K562 (cell line): Measurements from ENCODE around the gene ZNF598. TPM values are rescaled to one million over a fixed set of nuclear protein-coding genes. Genes with fewer than 3 reads are reported as not detected.
A peak's percentile ranks its signal among the peaks of the same experiment; 100 is the strongest.

Experiments
- ATAC-seq: fragments of 200-7000 bp; cut with Tn5 transposase; 3 replicates; pipeline ENCODE4 v1.9.1; 2020; ENCODE audit warnings: moderate library complexity
- BruUV-seq: library from RNA; stranded (reverse); fragments of 400-500 nt; replicated peaks from 2 replicates; lab custom pipeline; 2021; lab: Mats Ljungman, UMichigan
- CTCF ChIA-PET: fragments of 300-600 bp; formaldehyde crosslinking; extraction: SDS; loops from one replicate; lab custom pipeline; 2021; ENCODE audit warnings: low intra/inter-chr PET ratio; lab: Yijun Ruan, JAX
- POLR2A ChIA-PET: fragments of 300-600, 350-650 bp; sonication (Branson Sonifier 250); formaldehyde crosslinking; extraction: SDS; loops from one replicate; lab custom pipeline; 2021; ENCODE audit warnings: antibody characterized with exemption, inconsistent platforms; lab: Yijun Ruan, JAX
- DNase-seq, 4 experiments: peaks; one replicate each; pipeline versions ENCODE4 v3.0.0 to v3.0.0-alpha.2; 2011 to 2018; ENCODE audit warnings: low spot score in 3 of 4, mixed read lengths in 3 of 4; ENCODE audit errors: extremely low read depth in 1 of 4
- FAIRE-seq: peaks from 2 replicates; lab custom pipeline; 2011; peaks lifted over from hg19 to GRCh38; lab: Jason Lieb, UNC
- H2AFZ ChIP-seq: 2 replicates; pipeline ENCODE4 v1.6.0; 2011; ENCODE audit warnings: low read depth, low read length, control low read depth, inconsistent platforms
- H3K27ac ChIP-seq: fragments of 200-600 bp; 3 replicates; pipeline ENCODE4 v1.8.0; 2011; ENCODE audit warnings: low read depth, mild to moderate bottlenecking, control low read depth, inconsistent platforms, low read length, moderate library complexity, mixed read lengths; ENCODE audit errors: extremely low read depth
- H3K27me3 ChIP-seq, 2 experiments: fragments of 300-600 bp in 1 of 2; 2 replicates in 1 of 2; 3 replicates in 1 of 2; pipeline versions ENCODE4 v1.6.0 to v1.8.0; 2011; ENCODE audit warnings: inconsistent platforms in 2 of 2, low read length in 2 of 2, mild to moderate bottlenecking in 1 of 2, mixed read lengths in 1 of 2, moderate library complexity in 1 of 2; ENCODE audit not compliant: control insufficient read depth in 2 of 2, insufficient read depth in 2 of 2
- H3K36me3 ChIP-seq: fragments of 300-600 bp; 3 replicates; pipeline ENCODE4 v1.8.0; 2011; ENCODE audit warnings: mild to moderate bottlenecking, low read length, inconsistent platforms; ENCODE audit not compliant: control insufficient read depth, insufficient read depth
- H3K4me1 ChIP-seq, 2 experiments: fragments of 200-600 bp in 1 of 2; replicated peaks in 1 of 2; 2 replicates in 1 of 2; 3 replicates in 1 of 2; pipeline versions ENCODE4 v1.5.1 to v1.8.0; 2011; ENCODE audit warnings: inconsistent platforms in 2 of 2, low read length in 2 of 2, mild to moderate bottlenecking in 1 of 2, mixed read lengths in 1 of 2, moderate library complexity in 1 of 2; ENCODE audit not compliant: control insufficient read depth in 2 of 2, insufficient read depth in 2 of 2
- H3K4me2 ChIP-seq: 2 replicates; pipeline ENCODE4 v1.6.1; 2011; ENCODE audit warnings: low read length, control low read depth, inconsistent platforms, mixed read lengths; ENCODE audit not compliant: insufficient read depth
- H3K4me3 ChIP-seq: fragments of 200-600 bp; sonication (generic), shearing (Covaris generic); 2 replicates; pipeline ENCODE4 v1.5.1; 2016; ENCODE audit warnings: control low read depth, inconsistent platforms
- H3K79me2 ChIP-seq: fragments of 200-600 bp; 3 replicates; pipeline ENCODE4 v1.8.0; 2011; ENCODE audit warnings: low read length, inconsistent platforms; ENCODE audit not compliant: control insufficient read depth, insufficient read depth
- H3K9ac ChIP-seq, 2 experiments: 2 replicates each; pipeline versions ENCODE4 v1.6.0 to v1.6.1; 2011; ENCODE audit warnings: low read depth in 2 of 2, low read length in 2 of 2, control low read depth in 1 of 2, inconsistent platforms in 1 of 2, mild to moderate bottlenecking in 1 of 2, mixed read lengths in 1 of 2; ENCODE audit not compliant: insufficient read depth in 1 of 2
- H3K9me1 ChIP-seq: one replicate; pipeline ENCODE4 v1.6.0; 2011; ENCODE audit warnings: inconsistent platforms, mild to moderate bottlenecking, low read length, moderate library complexity; ENCODE audit not compliant: control insufficient read depth, insufficient read depth
- H3K9me3 ChIP-seq: replicated peaks from 2 replicates; pipeline ENCODE4 v1.5.1; 2011; ENCODE audit warnings: low read depth, low read length, inconsistent platforms; ENCODE audit not compliant: control insufficient read depth, insufficient read depth
- H4K20me1 ChIP-seq: replicated peaks from 2 replicates; pipeline ENCODE4 v1.6.1; 2011; ENCODE audit warnings: low read length, inconsistent platforms, mixed read lengths; ENCODE audit not compliant: control insufficient read depth, insufficient read depth
- ATF1 ChIP-seq, 2 experiments: fragments of 450-650 bp in 1 of 2; IDR thresholded peaks; 2 replicates each; pipeline ENCODE4 v1.6.1; 2016; ENCODE audit warnings: missing compliant biosample characterization in 1 of 2, missing genetic modification characterization in 1 of 2
- ATF4 ChIP-seq: fragments of 450-650 bp; formaldehyde crosslinking; IDR thresholded peaks from 2 replicates; pipeline ENCODE4 v1.4.0; 2022; ENCODE audit warnings: mild to moderate bottlenecking, moderate library complexity
- C11orf30 ChIP-seq: fragments of 450-650 bp; IDR thresholded peaks from 2 replicates; pipeline ENCODE4 v1.6.1; 2016; ENCODE audit warnings: low read depth, mild to moderate bottlenecking
- CHCHD3 ChIP-seq: fragments of 250-450 bp; sonication (Bioruptor Pico); IDR thresholded peaks from 2 replicates; pipeline ENCODE4 v2.1.2; 2022; ENCODE audit warnings: mild to moderate bottlenecking
- DMBX1 ChIP-seq: fragments of 250-450 bp; sonication (Bioruptor Pico); IDR thresholded peaks from 2 replicates; pipeline ENCODE4 v1.8.0; 2022; ENCODE audit warnings: inconsistent platforms, mild to moderate bottlenecking, moderate library complexity, borderline replicate concordance
- FIP1L1 ChIP-seq: fragments of 200-400 bp; formaldehyde crosslinking; IDR thresholded peaks from 2 replicates; pipeline ENCODE4 v1.6.1; 2018; ENCODE audit warnings: mild to moderate bottlenecking, low read depth, low read length; ENCODE audit not compliant: poor library complexity, severe bottlenecking
- HNRNPUL1 ChIP-seq: fragments of 200-400 bp; formaldehyde crosslinking; IDR thresholded peaks from 2 replicates; pipeline ENCODE4 v1.6.1; 2017; ENCODE audit warnings: low read length
- HOXB6 ChIP-seq: fragments of 250-450 bp; sonication (Bioruptor Pico); IDR thresholded peaks from 2 replicates; pipeline ENCODE4 v1.5.1; 2022; ENCODE audit warnings: mild to moderate bottlenecking, borderline replicate concordance
- KAT7 ChIP-seq: sonication (generic); formaldehyde crosslinking; IDR thresholded peaks from 2 replicates; pipeline ENCODE4 v1.8.0; 2022; ENCODE audit warnings: missing genetic modification reagents, mild to moderate bottlenecking, borderline replicate concordance
- MAZ ChIP-seq, 2 experiments: fragments of 450-650 bp in 1 of 2; sonication (generic) in 1 of 2; formaldehyde crosslinking; IDR thresholded peaks in 1 of 2; conservative IDR thresholded peaks in 1 of 2; 2 replicates each; pipeline versions ENCODE4 v1.4.0 to v1.5.0; 2020; ENCODE audit warnings: mild to moderate bottlenecking in 1 of 2, missing genetic modification reagents in 1 of 2
- OTX1 ChIP-seq: fragments of 450-650 bp; formaldehyde crosslinking; IDR thresholded peaks from 2 replicates; pipeline ENCODE4 v1.4.0; 2022; ENCODE audit warnings: mild to moderate bottlenecking
- PHF21A ChIP-seq: fragments of 450-650 bp; IDR thresholded peaks from 2 replicates; pipeline ENCODE4 v1.6.1; 2017; ENCODE audit warnings: low read depth, borderline replicate concordance
- RB1 ChIP-seq: fragments of 450-650 bp; IDR thresholded peaks from 2 replicates; pipeline ENCODE4 v1.6.1; 2017; ENCODE audit warnings: low read depth, mild to moderate bottlenecking
- RFX7 ChIP-seq: fragments of 250-450 bp; sonication (Bioruptor Pico); IDR thresholded peaks from 2 replicates; pipeline ENCODE4 v1.5.1; 2021; ENCODE audit warnings: mild to moderate bottlenecking
- SIN3B ChIP-seq: fragments of 450-650 bp; IDR thresholded peaks from 2 replicates; pipeline ENCODE4 v1.6.1; 2017; ENCODE audit warnings: low read depth, mild to moderate bottlenecking, moderate library complexity
- THRB ChIP-seq: fragments of 450-650 bp; formaldehyde crosslinking; conservative IDR thresholded peaks from 2 replicates; pipeline ENCODE4 v1.4.0; 2022; ENCODE audit warnings: mild to moderate bottlenecking, missing genetic modification characterization
- USF2 ChIP-seq: sonication (generic); formaldehyde crosslinking; IDR thresholded peaks from 2 replicates; pipeline ENCODE4 v1.5.0; 2020; ENCODE audit warnings: missing genetic modification reagents
- ZNF584 ChIP-seq: fragments of 200-800 bp; sonication (Bioruptor generic); IDR thresholded peaks from 2 replicates; pipeline ENCODE4 v1.6.1; 2016; ENCODE audit warnings: low read depth, mild to moderate bottlenecking, missing genetic modification characterization, missing compliant biosample characterization
- ZNF668 ChIP-seq: fragments of 250-450 bp; sonication (Bioruptor Pico); IDR thresholded peaks from 2 replicates; pipeline ENCODE4 v1.8.0; 2022; ENCODE audit warnings: mild to moderate bottlenecking, inconsistent platforms
- WGBS: fragments of 100-300 bp; shearing (Covaris generic); methylation state at CpG from one replicate; pipeline ENCODE4 v1.1.6; 2016; ENCODE audit warnings: low coverage, mixed read lengths; ENCODE audit not compliant: insufficient coverage; ENCODE audit errors: missing lambda C conversion rate; 5-methylcytosine and 5-hydroxymethylcytosine counted together
- in situ Hi-C: fragments of 300-500 bp; cut with MboI; formaldehyde crosslinking; loops from 4 replicates; pipeline ENCODE4 v1.15.0; 2018; ENCODE audit warnings: inconsistent platforms, mixed read lengths
- intact Hi-C: fragments of 100-400 bp; cut with micrococcal nuclease; formaldehyde crosslinking; loops from 2 replicates; pipeline ENCODE4 v1.14.2; 2022
- polyA plus RNA-seq, 8 experiments: library from polyadenylated mRNA; depleted of rRNA in 4 of 8; stranded (reverse) in 5 of 8; unstranded in 3 of 8; fragments of >200 nt; fragmentation: Nextera tagmentation in 2 of 8; fragmentation: Illumina TruSeq in 1 of 8; extraction: Ambion mirVana in 2 of 8; extraction: Trizol in 1 of 8; gene quantifications; 2 replicates each; pipeline versions ENCODE4 v1.2.1 to v1.2.3, GENCODE V29; 2011 to 2014; ENCODE audit warnings: inconsistent platforms in 1 of 8, missing spikeins in 1 of 8
- total RNA-seq, 7 experiments: library from RNA; depleted of rRNA in 6 of 7; stranded (reverse); fragments of >200 nt in 6 of 7; fragmentation: Illumina TruSeq in 2 of 7; extraction: Trizol in 2 of 7; gene quantifications; 2 replicates each; pipeline versions ENCODE4 v1.2.1 to v1.2.3, GENCODE V29; 2011 to 2021; ENCODE audit warnings: low replicate concordance in 1 of 7

The ZNF598 gene
- total and polyA plus RNA-seq, 9 of the 15 experiments (the other 6 are each of a cell fraction or from before 2014, with no cell fraction given) = 0.11 to 115 (median 29.6) TPM

GRCh38 chr16:2047330-2048115 is 37.9 kb upstream of the ZNF598 start, which contains the start of the genes NTHL1 and TSC2:
Gene NTHL1 (minus strand): TSS chr16:2047834. CDS start chr16:2047823, 11 bp downstream.
Gene TSC2 (plus strand): TSS chr16:2047985. CDS start chr16:2048616, 631 bp downstream.
- Histone ChIP-seq H3K4me2 (peak within 1 kb of the TSS; percentile 91), H3K27me3 (no peaks in the 10 kb centered on the region), H3K4me1 (peaks cover 11 to 54% of the 10 kb centered on the region in 2 experiments; a peak in 4 of 5 replicates), H3K79me2 (peaks cover 20% of the 10 kb centered on the region), H3K36me3 (peaks cover 43% of the 10 kb centered on the region; the same call in 1 of the 3 replicates), H3K4me3 (peak within 1 kb of the TSS; percentile 99), H3K9ac (peak within 1 kb of the TSS; percentile 72 to 90), H4K20me1 (no peaks in the 10 kb centered on the region), H3K9me3 (no peaks in the 10 kb centered on the region), H2AFZ (peak within 1 kb of the TSS; percentile 95), H3K9me1 (no peaks in the 10 kb centered on the region), H3K27ac (peak within 1 kb of the TSS; percentile 43; the same call in 1 of the 3 replicates)
- TSS peak; percentile 86 for BruUV-seq
- CTCF ChIA-PET = interaction anchor here (1.4 kb wide), 1 partner anchor 25 kb away, joined by 5 read pairs; no protein-coding TSS in a partner anchor
- intact Hi-C loops (no loop called here), in situ Hi-C loops (no loop called here)
- under 1% methylated on average over 57 of the region's 81 CpGs for WGBS
- ATAC-seq (peak; percentile 97), DNase-seq (peak; percentile 92 to 99 (median 92)), FAIRE-seq (peak; percentile 93)
- POLR2A ChIA-PET = interaction anchor here (0.6 to 3.2 kb wide), 9 partner anchors 9 to 467 kb away, joined by 3 to 24 read pairs (median 6); partner anchors contain the start of genes RPS2 and TRAF7
- TF ChIP-seq ZNF584 (CRISPR knock-in tag) = peak; percentile 73; the same call in 1 of the 2 replicates
- peak; percentile 71 to 90; a peak in 3 of 4 replicates for TF ChIP-seq MAZ (CRISPR knock-in tag; conservative IDR thresholded peaks at IDR 0.05 in 1 of 2, IDR thresholded peaks at IDR 0.05 in 1 of 2)
- no peak for TF ChIP-seq THRB
- TF ChIP-seq USF2 = peak; percentile 100
- peak; percentile 83 for TF ChIP-seq SIN3B
- no peak for TF ChIP-seq ATF1 (CRISPR knock-in tag; IDR thresholded peaks at IDR 0.05)
- peak; percentile 92 for TF ChIP-seq ATF1 (tag; IDR thresholded peaks at IDR 0.05)
- peak; percentile 83 for TF ChIP-seq KAT7 (CRISPR knock-in tag)
- no peak for TF ChIP-seq CHCHD3 (CRISPR knock-in tag)
- no peak for TF ChIP-seq HNRNPUL1
- TF ChIP-seq OTX1 = 0 out of 2 replicates have a peak, but pooled peaks have one; percentile 23
- peak; percentile 48 for TF ChIP-seq FIP1L1
- no peak for TF ChIP-seq RFX7
- peak; percentile 79 for TF ChIP-seq RB1
- TF ChIP-seq ZNF668 (CRISPR knock-in tag) = no peak
- TF ChIP-seq C11orf30 = peak; percentile 73
- 0 out of 2 replicates have a peak, but pooled peaks have one; percentile 68 for TF ChIP-seq DMBX1
- peak; percentile 79 for TF ChIP-seq ATF4 (CRISPR knock-in tag)
- TF ChIP-seq HOXB6 (CRISPR knock-in tag) = no peak
- peak; percentile 41; the same call in 1 of the 2 replicates for TF ChIP-seq PHF21A
